ENCODE measurements around the gene MNAT1. TPM values are rescaled to one million over a fixed set of nuclear protein-coding genes. Genes with fewer than 3 reads are reported as not detected.

MNAT1 gene
- total RNA-seq, 1 experiment from 2014 or later: 95.7 TPM

DNA sequence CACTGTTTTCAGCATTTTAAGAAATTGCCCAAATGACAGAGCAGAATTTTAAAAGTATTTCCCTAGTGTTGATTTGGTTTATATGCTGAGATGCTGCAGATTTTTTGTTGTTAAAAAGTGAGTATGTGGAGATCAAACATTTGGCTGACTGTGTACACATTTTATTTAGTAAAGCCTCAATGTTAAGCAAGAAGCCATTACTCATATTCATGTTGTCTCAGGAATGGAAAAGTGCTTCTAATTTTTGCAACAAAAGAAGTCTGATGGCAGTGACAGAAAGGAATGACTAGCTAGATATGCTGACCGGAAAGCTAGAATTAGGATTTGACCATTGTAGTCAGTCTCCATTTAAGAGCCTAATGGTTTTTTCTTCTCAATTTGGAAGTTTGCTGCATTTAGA is 269.0 kb downstream of the MNAT1 start:
- Histone ChIP-seq H3K9ac (ENCODE audit: low read length) (no peak overlapping the region), H3K4me2 (ENCODE audit: low read length) (no peak overlapping the region), H3F3A (ENCODE audit: low read length, unreplicated experiment) (no peaks in the 10 kb centered on the region), H3K9me3 (ENCODE audit: low read length) (no peaks in the 10 kb centered on the region), H4K20me1 (ENCODE audit: low read length) (no peaks in the 10 kb centered on the region), H3K4me3 (ENCODE audit: low read length) (no peak overlapping the region), H3K36me3 (ENCODE audit: low read depth, low read length) (0 out of 2 replicates have a peak, but pooled peaks cover 2% of the 10 kb centered on the region), H3K27me3 (ENCODE audit: low read length) (no peaks in the 10 kb centered on the region), H3K9me2 (replicated peaks; ENCODE audit: low read length) (no peaks in the 10 kb centered on the region), H2AFZ (ENCODE audit: low read length) (no peak overlapping the region), H3K4me1 (ENCODE audit: insufficient read depth, low read length) (no peaks in the 10 kb centered on the region), H3K27ac (ENCODE audit: low read length) (no peak overlapping the region), H3K79me2 (ENCODE audit: low read length) (no peaks in the 10 kb centered on the region)
- TF ChIP-seq EZH2phosphoT487 (IDR thresholded peaks at IDR 0.05; ENCODE audit: borderline replicate concordance, low read length): no peak
- TF ChIP-seq EZH2 (IDR thresholded peaks at IDR 0.05; ENCODE audit: low read length, unreplicated experiment): no peak
- TF ChIP-seq, protein P1, sequence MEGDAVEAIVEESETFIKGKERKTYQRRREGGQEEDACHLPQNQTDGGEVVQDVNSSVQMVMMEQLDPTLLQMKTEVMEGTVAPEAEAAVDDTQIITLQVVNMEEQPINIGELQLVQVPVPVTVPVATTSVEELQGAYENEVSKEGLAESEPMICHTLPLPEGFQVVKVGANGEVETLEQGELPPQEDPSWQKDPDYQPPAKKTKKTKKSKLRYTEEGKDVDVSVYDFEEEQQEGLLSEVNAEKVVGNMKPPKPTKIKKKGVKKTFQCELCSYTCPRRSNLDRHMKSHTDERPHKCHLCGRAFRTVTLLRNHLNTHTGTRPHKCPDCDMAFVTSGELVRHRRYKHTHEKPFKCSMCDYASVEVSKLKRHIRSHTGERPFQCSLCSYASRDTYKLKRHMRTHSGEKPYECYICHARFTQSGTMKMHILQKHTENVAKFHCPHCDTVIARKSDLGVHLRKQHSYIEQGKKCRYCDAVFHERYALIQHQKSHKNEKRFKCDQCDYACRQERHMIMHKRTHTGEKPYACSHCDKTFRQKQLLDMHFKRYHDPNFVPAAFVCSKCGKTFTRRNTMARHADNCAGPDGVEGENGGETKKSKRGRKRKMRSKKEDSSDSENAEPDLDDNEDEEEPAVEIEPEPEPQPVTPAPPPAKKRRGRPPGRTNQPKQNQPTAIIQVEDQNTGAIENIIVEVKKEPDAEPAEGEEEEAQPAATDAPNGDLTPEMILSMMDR (conservative IDR thresholded peaks at IDR 0.05; ENCODE audit: low read depth, low read length): no peak
- CTCF ChIA-PET: no interaction called here
- no TSS peak for BruUV-seq (replicated peaks)
- ATAC-seq: no peak
- DNase-seq: no peak
- intact Hi-C loops (cut with micrococcal nuclease): no loop called here
- POLR2A ChIA-PET (ENCODE audit: unreplicated experiment): no interaction called here

DNA sequence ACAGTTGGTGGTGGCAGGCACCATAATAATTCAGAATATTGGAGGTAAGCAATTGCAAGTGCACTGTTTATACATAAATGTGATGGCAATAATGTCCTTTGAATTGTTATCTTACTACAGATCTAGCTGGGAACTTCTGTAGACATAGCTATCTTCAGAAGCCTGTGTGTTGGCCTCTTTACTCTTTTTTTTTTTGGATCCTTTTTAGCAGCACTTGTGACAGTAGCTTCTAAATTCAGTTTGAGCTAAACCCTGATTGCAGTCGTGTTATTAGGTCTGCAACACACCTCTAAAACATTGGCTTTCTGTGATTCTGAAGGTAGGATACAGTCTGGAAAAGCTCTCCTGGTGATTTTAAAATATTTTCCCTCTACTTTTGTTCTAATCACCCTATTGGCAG is 285.0 kb downstream of the MNAT1 start:
- BruUV-seq (replicated peaks): no TSS peak

More for the DNA sequence above, 285.0 kb downstream of the MNAT1 start:
- Histone ChIP-seq H3K9me2 (replicated peaks; ENCODE audit: low read length) (no peaks in the 10 kb centered on the region), H3K4me2 (ENCODE audit: low read length) (no peak overlapping the region), H4K20me1 (ENCODE audit: low read length) (no peaks in the 10 kb centered on the region), H3F3A (ENCODE audit: low read length, unreplicated experiment) (no peaks in the 10 kb centered on the region), H3K9me3 (ENCODE audit: low read length) (no peaks in the 10 kb centered on the region), H3K27me3 (ENCODE audit: low read length) (no peaks in the 10 kb centered on the region), H3K36me3 (ENCODE audit: low read depth, low read length) (peaks cover 8% of the 10 kb centered on the region), H3K27ac (ENCODE audit: low read length) (no peak overlapping the region), H3K9ac (ENCODE audit: low read length) (no peak overlapping the region), H3K79me2 (ENCODE audit: low read length) (no peaks in the 10 kb centered on the region), H2AFZ (ENCODE audit: low read length) (no peak overlapping the region), H3K4me3 (ENCODE audit: low read length) (no peak overlapping the region), H3K4me1 (ENCODE audit: insufficient read depth, low read length) (peaks cover 4% of the 10 kb centered on the region)
- ChIA-PET POLR2A (ENCODE audit: unreplicated experiment) (interaction anchor here (0.6 to 1.0 kb wide), 2 partner anchors 54 to 204 kb away, joined by 4 to 6 read pairs; no protein-coding TSS in a partner anchor), CTCF (interaction anchor here (0.6 kb wide), 1 partner anchor 858 kb away, joined by 3 read pairs; no protein-coding TSS in a partner anchor)
- DNase-seq: no peak
- ATAC-seq: no peak
- no peak for TF ChIP-seq EZH2phosphoT487 (IDR thresholded peaks at IDR 0.05; ENCODE audit: borderline replicate concordance, low read length)
- TF ChIP-seq, protein P1 (conservative IDR thresholded peaks at IDR 0.05; ENCODE audit: low read depth, low read length): no peak
- no peak for TF ChIP-seq EZH2 (IDR thresholded peaks at IDR 0.05; ENCODE audit: low read length, unreplicated experiment)
- intact Hi-C loops (cut with micrococcal nuclease): no loop called here

Other genes starting within 250 kb of the MNAT1 start
- gene C14orf39, start 248.7 kb upstream of the MNAT1 start, total RNA-seq (2014; rRNA removed): 0.17 and 0.47 TPM in 2 replicates
- gene SIX6, start 225.6 kb upstream of the MNAT1 start, total RNA-seq (2014; rRNA removed): not detected in 2 replicates
- 16.5 and 18.2 TPM in 2 replicates for gene SIX1, start 85.3 kb upstream of the MNAT1 start, total RNA-seq (2014; rRNA removed)
- 29.2 and 33.2 TPM in 2 replicates for gene SIX4, start 10.4 kb upstream of the MNAT1 start, total RNA-seq (2014; rRNA removed)
- gene TRMT5, start 246.3 kb downstream of the MNAT1 start, total RNA-seq (2014; rRNA removed): 12.8 and 15.8 TPM in 2 replicates
- gene SLC38A6, start 246.5 kb downstream of the MNAT1 start, total RNA-seq (2014; rRNA removed): 24.8 and 28.0 TPM in 2 replicates

Data from PC-3 (cell line).